Measurements from ENCODE around the gene ABCC12.

DNA sequence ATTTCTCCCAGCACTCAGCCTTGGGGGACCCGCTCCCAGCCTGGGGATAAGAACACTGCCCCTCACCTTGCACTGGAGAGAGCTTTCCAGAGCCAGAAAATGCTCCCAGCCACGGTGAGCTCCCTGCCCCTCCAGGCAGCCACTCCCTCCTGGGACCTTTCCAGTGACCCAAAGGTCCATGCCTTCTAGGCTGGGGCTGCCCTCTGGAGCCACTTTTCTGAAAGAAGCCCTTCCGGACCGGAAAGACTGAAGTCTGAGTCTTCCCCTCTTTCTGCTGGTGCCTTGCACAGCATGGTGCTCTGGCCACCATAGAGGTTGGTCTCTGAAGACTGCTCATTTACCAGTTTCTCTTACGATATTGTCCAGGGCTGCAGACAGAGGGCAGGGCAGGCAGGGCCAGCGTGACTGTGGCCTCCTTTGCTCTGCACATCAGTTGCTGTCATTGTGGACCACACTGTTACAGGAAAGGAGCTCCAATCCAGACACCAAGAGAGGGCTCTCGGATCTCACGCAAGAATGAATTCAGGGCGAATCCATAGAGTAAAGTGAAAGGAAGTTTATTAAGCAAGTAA is 7.1 kb upstream of the ABCC12 start:
- TF ChIP-seq TAF1 (IDR thresholded peaks at IDR 0.05; ENCODE audit: low read depth, low read length): no peak
- no peak for TF ChIP-seq POLR2A (IDR thresholded peaks at IDR 0.05; ENCODE audit: low read depth, low read length)
